ENCODE measurements around the gene ZMPSTE24.

Gene ZMPSTE24

GRCh38 chr1:40305451-40305850 is 47.4 kb downstream of the ZMPSTE24 start:
- DNase-seq (ENCODE audit: low read depth in 2 of 2), result no peak

GRCh38 chr1:40305871-40306270 is 47.8 kb downstream of the ZMPSTE24 start:
- DNase-seq (ENCODE audit: low read depth in 2 of 2), result no peak

- no peak for DNase-seq (ENCODE audit: low read depth in 2 of 2)
Observed at GRCh38 chr1:40306296-40306695, 48.3 kb downstream of the ZMPSTE24 start.

GRCh38 chr1:40307186-40307585 is 49.1 kb downstream of the ZMPSTE24 start:
- no peak for DNase-seq (ENCODE audit: low read depth in 2 of 2)

- no peak for DNase-seq (ENCODE audit: low read depth in 2 of 2)
Observed at GRCh38 chr1:40308036-40308727, 50.1 kb downstream of the ZMPSTE24 start.

GRCh38 chr1:40309374-40310128 is 51.5 kb downstream of the ZMPSTE24 start:
- no peak for DNase-seq (ENCODE audit: low read depth in 2 of 2)

- DNase-seq (ENCODE audit: low read depth in 2 of 2), result no peak
Observed at GRCh38 chr1:40310129-40310461, 52.1 kb downstream of the ZMPSTE24 start.

- DNase-seq (ENCODE audit: low read depth in 2 of 2), result no peak
Observed at GRCh38 chr1:40310983-40311642, 53.1 kb downstream of the ZMPSTE24 start.

GRCh38 chr1:40311692-40312091 is 53.7 kb downstream of the ZMPSTE24 start:
- DNase-seq (ENCODE audit: low read depth in 2 of 2), result no peak

GRCh38 chr1:40312238-40313205 is 54.5 kb downstream of the ZMPSTE24 start:
- DNase-seq (ENCODE audit: low read depth in 2 of 2), result no peak

- DNase-seq (ENCODE audit: low read depth in 2 of 2), result no peak
Observed at GRCh38 chr1:40313329-40313957, 55.4 kb downstream of the ZMPSTE24 start.

- DNase-seq (ENCODE audit: low read depth in 2 of 2), result no peak
Observed at GRCh38 chr1:40313958-40314720, 56.1 kb downstream of the ZMPSTE24 start.

GRCh38 chr1:40314721-40315238 is 56.7 kb downstream of the ZMPSTE24 start:
- no peak for DNase-seq (ENCODE audit: low read depth in 2 of 2)

- DNase-seq (ENCODE audit: low read depth in 2 of 2), result peak; percentile 59 to 67
Observed at GRCh38 chr1:40315239-40315794, 57.3 kb downstream of the ZMPSTE24 start.

GRCh38 chr1:40315795-40316594 is 58.0 kb downstream of the ZMPSTE24 start:
- DNase-seq (ENCODE audit: low read depth in 2 of 2), result no peak

- peak; percentile 36 to 41 for DNase-seq (ENCODE audit: low read depth in 2 of 2)
Observed at GRCh38 chr1:40316595-40317393, 58.8 kb downstream of the ZMPSTE24 start, which contains the start of gene COL9A2. TSS of gene COL9A2 (minus strand) at chr1:40317286. CDS start at chr1:40317197, 89 bp downstream.

- no peak for DNase-seq (ENCODE audit: low read depth in 2 of 2)
Observed at GRCh38 chr1:40317394-40318074, 59.5 kb downstream of the ZMPSTE24 start.
